Mucosa of rectum (tissue), 2 donors: ENCODE measurements around the gene MAN1C1.

Experiments used
- H3K27ac ChIP-seq, 2 donors: one replicate each; pipeline ENCODE4 v1.7.0; 2013; ENCODE audit warnings: inconsistent platforms in 2 of 2, low read depth in 2 of 2, low read length in 2 of 2
- H3K27me3 ChIP-seq, 2 donors: one replicate each; pipeline ENCODE4 v1.7.0; 2013; ENCODE audit warnings: low read length in 2 of 2; ENCODE audit not compliant: control insufficient read depth in 2 of 2, insufficient read depth in 2 of 2
- H3K36me3 ChIP-seq, 2 donors: one replicate each; pipeline ENCODE4 v1.7.0; 2013; ENCODE audit warnings: low read length in 2 of 2; ENCODE audit not compliant: control insufficient read depth in 2 of 2, insufficient read depth in 2 of 2
- H3K4me1 ChIP-seq, 2 donors: one replicate each; pipeline ENCODE4 v1.7.0; 2013; ENCODE audit warnings: low read length in 2 of 2, mild to moderate bottlenecking in 1 of 2; ENCODE audit not compliant: control insufficient read depth in 2 of 2, insufficient read depth in 2 of 2
- H3K4me3 ChIP-seq, 2 donors: one replicate each; pipeline ENCODE4 v1.7.0; 2013; ENCODE audit warnings: low read length in 2 of 2
- H3K9ac ChIP-seq, 2 donors: one replicate each; pipeline ENCODE4 v1.7.0; 2013; ENCODE audit warnings: low read length in 2 of 2, low read depth in 1 of 2, mild to moderate bottlenecking in 1 of 2
- H3K9me3 ChIP-seq, 2 donors: one replicate each; pipeline ENCODE4 v1.7.0; 2013; ENCODE audit warnings: low read length in 2 of 2; ENCODE audit not compliant: control insufficient read depth in 2 of 2
- donor health status: healthy.
- donor health status: Normal muscosa, but diverticular disease.

The MAN1C1 gene

GRCh38 chr1:25645637-25646400 is 29.2 kb downstream of the MAN1C1 start:
- Histone ChIP-seq H3K9ac (no peak overlapping the region), H3K27ac (no peak overlapping the region), H3K4me1 (peaks cover 0 to 7% of the 10 kb centered on the region in 2 donors), H3K36me3 (no peaks in the 10 kb centered on the region), H3K9me3 (no peaks in the 10 kb centered on the region), H3K27me3 (peaks cover 0 to 3% of the 10 kb centered on the region in 2 donors), H3K4me3 (no peak overlapping the region)

GRCh38 chr1:25647106-25647505 is 30.5 kb downstream of the MAN1C1 start:
- Histone ChIP-seq H3K27ac (no peak overlapping the region), H3K4me1 (peaks cover 0 to 4% of the 10 kb centered on the region in 2 donors), H3K9ac (no peak overlapping the region), H3K4me3 (no peak overlapping the region), H3K9me3 (no peaks in the 10 kb centered on the region), H3K27me3 (peaks cover 0 to 3% of the 10 kb centered on the region in 2 donors), H3K36me3 (no peaks in the 10 kb centered on the region)

GRCh38 chr1:25647863-25648262 is 31.3 kb downstream of the MAN1C1 start:
- Histone ChIP-seq H3K4me1 (no peaks in the 10 kb centered on the region), H3K36me3 (no peaks in the 10 kb centered on the region), H3K9me3 (no peaks in the 10 kb centered on the region), H3K27ac (no peak overlapping the region), H3K9ac (no peak overlapping the region), H3K4me3 (no peak overlapping the region), H3K27me3 (peaks cover 0 to 3% of the 10 kb centered on the region in 2 donors)

- H3K27me3 ChIP-seq: peaks cover 0 to 3% of the 10 kb centered on the region in 2 donors
- H3K36me3 ChIP-seq: no peaks in the 10 kb centered on the region
- no peaks in the 10 kb centered on the region for H3K9me3 ChIP-seq
- H3K9ac ChIP-seq: no peak overlapping the region
- no peaks in the 10 kb centered on the region for H3K4me1 ChIP-seq
- H3K27ac ChIP-seq: no peak overlapping the region
- no peak overlapping the region for H3K4me3 ChIP-seq
Observed at GRCh38 chr1:25648681-25649440, 32.3 kb downstream of the MAN1C1 start.

- no peak overlapping the region for H3K27ac ChIP-seq
Observed at GRCh38 chr1:25649505-25650288, 33.1 kb downstream of the MAN1C1 start.

GRCh38 chr1:25650289-25650576 is 33.6 kb downstream of the MAN1C1 start:
- Histone ChIP-seq H3K27ac (no peak overlapping the region), H3K4me3 (no peak overlapping the region), H3K4me1 (no peaks in the 10 kb centered on the region), H3K9me3 (no peaks in the 10 kb centered on the region), H3K9ac (no peak overlapping the region), H3K36me3 (no peaks in the 10 kb centered on the region), H3K27me3 (no peaks in the 10 kb centered on the region)

More at GRCh38 chr1:25649505-25650288, 33.1 kb downstream of the MAN1C1 start:
- Histone ChIP-seq H3K9ac (no peak overlapping the region), H3K27me3 (peaks cover 0 to 3% of the 10 kb centered on the region in 2 donors), H3K9me3 (no peaks in the 10 kb centered on the region), H3K4me3 (no peak overlapping the region), H3K36me3 (no peaks in the 10 kb centered on the region), H3K4me1 (no peaks in the 10 kb centered on the region)

GRCh38 chr1:25651036-25651640 is 34.5 kb downstream of the MAN1C1 start:
- H3K9ac ChIP-seq: no peak overlapping the region

GRCh38 chr1:25651824-25652741 is 35.5 kb downstream of the MAN1C1 start:
- no peak overlapping the region for H3K9ac ChIP-seq
- H3K36me3 ChIP-seq: no peaks in the 10 kb centered on the region
- H3K27me3 ChIP-seq: no peaks in the 10 kb centered on the region
- H3K27ac ChIP-seq: no peak overlapping the region
- H3K9me3 ChIP-seq: no peaks in the 10 kb centered on the region
- H3K4me1 ChIP-seq: no peaks in the 10 kb centered on the region
- no peak overlapping the region for H3K4me3 ChIP-seq

More at GRCh38 chr1:25651036-25651640, 34.5 kb downstream of the MAN1C1 start:
- Histone ChIP-seq H3K4me1 (no peaks in the 10 kb centered on the region), H3K9me3 (no peaks in the 10 kb centered on the region), H3K27me3 (no peaks in the 10 kb centered on the region), H3K36me3 (no peaks in the 10 kb centered on the region), H3K4me3 (no peak overlapping the region), H3K27ac (no peak overlapping the region)

- H3K4me1 ChIP-seq: no peaks in the 10 kb centered on the region
- H3K27me3 ChIP-seq: no peaks in the 10 kb centered on the region
Observed at GRCh38 chr1:25653558-25653957, 37.0 kb downstream of the MAN1C1 start.

More at GRCh38 chr1:25653558-25653957, 37.0 kb downstream of the MAN1C1 start:
- H3K4me3 ChIP-seq: no peak overlapping the region
- no peaks in the 10 kb centered on the region for H3K36me3 ChIP-seq
- H3K9me3 ChIP-seq: no peaks in the 10 kb centered on the region
- no peak overlapping the region for H3K9ac ChIP-seq
- no peak overlapping the region for H3K27ac ChIP-seq
